GM19395 (cell line): ENCODE data around the gene CDH2.
"Not testable (repeated sequence)": the region's sequence is repeated elsewhere in the genome, so short reads cannot be mapped to it uniquely, and the experiment has no call there.

ENCODE experiments used
- ATAC-seq: cut with Tn5 transposase; IDR thresholded peaks from one replicate; pipeline ENCODE4 v1.9.1; 2021; ENCODE audit warnings: mild to moderate bottlenecking, moderate library complexity; ENCODE audit not compliant: unreplicated experiment

Gene CDH2

GRCh38 chr18:27931535-27931934 lies 245.4 kb downstream of the CDH2 start:
- no peak for ATAC-seq

DNA sequence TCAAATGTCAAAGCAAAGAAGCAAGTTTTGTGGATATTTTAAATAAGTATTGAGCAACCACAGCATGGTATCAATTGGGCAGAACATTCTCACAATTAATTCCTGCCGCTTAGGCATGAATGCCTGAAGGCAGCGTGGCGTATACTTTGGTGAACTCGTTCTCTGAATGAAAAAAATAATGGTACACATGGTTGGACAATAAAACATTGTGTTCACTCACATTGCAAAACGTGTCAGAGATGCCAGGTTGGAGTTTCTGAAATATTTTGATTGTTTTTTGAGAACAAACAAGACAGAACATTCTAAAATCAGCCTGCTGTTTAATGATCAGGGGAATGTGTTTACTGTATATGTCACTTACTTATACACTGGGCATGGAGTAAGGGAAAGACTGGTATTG lies 254.2 kb downstream of the CDH2 start:
- ATAC-seq: no peak

DNA sequence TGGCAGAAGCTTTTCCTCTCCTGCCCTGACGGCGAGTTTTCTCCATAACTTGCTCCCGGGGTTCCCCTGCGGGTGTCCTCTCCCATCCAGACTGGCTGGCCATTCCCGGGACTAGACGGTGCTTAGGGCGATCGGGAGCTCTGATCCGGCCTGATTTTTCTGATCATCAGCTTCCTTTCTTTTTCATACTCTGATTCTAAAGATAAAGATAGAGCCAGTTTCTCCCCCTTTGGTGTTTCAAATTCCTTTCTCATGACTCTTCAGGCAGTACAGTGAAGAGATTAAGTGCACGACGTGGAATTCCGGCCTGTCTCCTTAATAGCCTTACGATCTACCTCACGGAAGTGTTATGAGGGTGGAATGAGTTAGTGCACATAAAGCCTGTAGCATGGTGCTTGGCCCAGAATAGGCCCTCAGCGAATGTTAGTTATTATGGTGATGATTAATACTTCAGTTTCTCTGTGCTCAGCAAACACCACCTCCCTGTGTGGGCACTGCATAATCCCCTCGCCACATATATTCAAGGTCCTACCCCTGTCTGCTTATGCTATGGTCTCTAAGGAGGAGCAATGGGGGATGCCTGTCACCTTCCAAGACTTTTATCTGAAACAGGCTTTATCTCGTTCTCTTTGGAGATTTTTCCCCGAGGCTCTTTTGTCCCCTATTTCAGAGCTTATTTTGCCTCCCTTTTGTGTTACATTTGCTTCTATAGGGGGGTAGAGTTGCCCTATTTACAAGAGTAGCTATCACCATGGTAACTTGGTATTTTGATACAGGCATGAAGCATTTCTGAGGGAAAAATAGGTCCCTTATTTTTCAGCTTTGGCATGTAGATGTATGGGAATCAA lies 254.8 kb downstream of the CDH2 start:
- no peak for ATAC-seq

DNA sequence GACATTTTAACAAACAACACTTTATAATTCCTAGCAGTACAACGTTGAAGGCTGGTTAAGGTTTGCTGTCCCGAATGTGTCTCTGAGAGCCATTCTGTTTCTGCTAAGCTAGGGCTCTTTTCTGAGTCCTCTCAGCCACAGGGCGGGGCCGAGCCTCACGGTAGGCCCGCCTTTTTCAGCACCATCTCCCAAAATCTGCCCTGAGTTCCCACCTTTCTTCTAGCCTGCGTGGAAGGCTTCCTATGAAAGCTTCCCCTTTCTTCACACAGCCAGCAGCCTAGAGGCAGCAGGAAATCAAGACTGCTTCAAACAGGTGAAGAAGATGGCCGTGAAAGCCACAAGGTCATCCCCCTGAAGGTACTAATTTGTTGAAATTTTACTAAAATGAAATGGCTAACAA lies 255.5 kb downstream of the CDH2 start:
- ATAC-seq: no peak

- no peak for ATAC-seq
Observed at GRCh38 chr18:27920836-27921235, 256.1 kb downstream of the CDH2 start.

DNA sequence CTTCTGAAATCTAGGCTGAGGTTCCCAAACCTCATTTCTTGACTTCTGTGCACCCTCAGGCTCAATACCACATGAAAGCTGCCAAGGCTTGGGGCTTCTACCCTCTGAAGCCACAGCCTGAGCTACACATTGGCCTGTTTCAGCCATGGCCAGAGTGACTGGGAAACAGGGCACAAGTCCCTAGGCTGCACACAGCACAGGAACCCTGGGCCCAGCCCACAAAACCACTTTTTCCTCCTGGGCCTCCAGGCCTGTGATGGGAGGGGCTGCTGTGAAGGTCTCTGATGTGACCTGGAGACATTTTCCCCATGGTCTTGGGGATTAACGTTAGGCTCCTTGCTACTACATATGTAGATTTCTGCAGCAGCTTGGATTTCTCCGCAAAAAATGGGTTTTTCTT lies 270.7 kb downstream of the CDH2 start:
- not testable (repeated sequence) for ATAC-seq

GRCh38 chr18:27903906-27904305 lies 273.0 kb downstream of the CDH2 start:
- ATAC-seq: no peak

- no peak for ATAC-seq
Observed at GRCh38 chr18:27901424-27902226, 275.3 kb downstream of the CDH2 start.
